ENCODE measurements around the gene LCOR. TPM values are rescaled to one million over a fixed set of nuclear protein-coding genes. Genes with fewer than 3 reads are reported as not detected.

LCOR gene
- total and polyA plus RNA-seq, 9 of the 15 experiments (the other 6 are each of a cell fraction or from before 2014, with no cell fraction given) = 3.6 to 25.2 (median 14.4) TPM

DNA sequence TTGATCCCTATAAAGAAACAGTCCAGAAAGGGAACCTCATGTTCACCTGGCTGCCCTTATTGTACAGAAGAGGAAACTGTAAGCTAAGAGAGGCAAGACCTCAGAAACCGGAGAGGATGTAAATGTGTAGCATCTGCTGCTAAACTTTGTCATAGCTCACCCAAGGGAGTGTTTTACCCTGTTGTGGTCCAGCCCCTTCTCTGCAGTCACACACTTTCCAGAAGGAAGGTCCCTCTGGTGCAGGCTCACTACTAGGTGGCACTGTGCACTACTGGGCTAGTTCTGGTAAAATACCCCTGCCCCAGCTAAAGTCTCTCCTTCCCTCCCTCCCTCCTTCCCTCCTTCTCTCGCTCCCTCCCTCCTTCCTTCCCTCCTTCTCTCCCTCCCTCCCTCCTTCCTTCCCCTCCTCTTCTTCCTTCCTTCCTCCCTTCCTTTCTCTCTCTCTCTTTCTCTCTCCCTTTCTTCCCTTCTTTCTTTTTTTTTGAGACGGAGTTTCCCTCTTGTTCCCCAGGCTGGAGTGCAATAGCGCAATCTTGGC is 42.5 kb upstream of the LCOR start (continued):
- TF ChIP-seq CTCF (IDR thresholded peaks at IDR 0.05 in 2 of 3, conservative IDR thresholded peaks at IDR 0.05 in 1 of 3; ENCODE audit: insufficient read depth in 2 of 3, low read depth in 1 of 3, low read length in 3 of 3) (peak; percentile 77 to 85 (median 83)), SMARCA5 (IDR thresholded peaks at IDR 0.05) (0 out of 2 replicates have a peak, but pooled peaks have one; percentile 62), CEBPG (CRISPR knock-in tag; IDR thresholded peaks at IDR 0.05) (no peak), CEBPG (tag; conservative IDR thresholded peaks at IDR 0.05 in 1 of 2, IDR thresholded peaks at IDR 0.05 in 1 of 2) (no peak), NKRF (IDR thresholded peaks at IDR 0.05; ENCODE audit: borderline replicate concordance) (0 out of 2 replicates have a peak, but pooled peaks have one; percentile 44), MTA1 (IDR thresholded peaks at IDR 0.05; ENCODE audit: borderline replicate concordance) (peak; percentile 86), SMC3 (conservative IDR thresholded peaks at IDR 0.05; ENCODE audit: insufficient read depth, low read depth, low read length) (peak; percentile 54), SMARCA4 (IDR thresholded peaks at IDR 0.05) (0 out of 2 replicates have a peak, but pooled peaks have one; percentile 20), MYC (IDR thresholded peaks at IDR 0.05; ENCODE audit: low read depth, low read length) (0 out of 2 replicates have a peak, but pooled peaks have one; percentile 22), MYC (CRISPR knock-in tag; IDR thresholded peaks at IDR 0.05; ENCODE audit: borderline replicate concordance, low read depth) (no peak), VEZF1 (CRISPR knock-in tag; IDR thresholded peaks at IDR 0.05) (peak; percentile 28; the same call in 1 of the 2 replicates), HDAC1 (IDR thresholded peaks at IDR 0.05) (peak in 1 of 2 experiments; percentile 47; a peak in 1 of 4 replicates), ARID2 (IDR thresholded peaks at IDR 0.05) (peak; percentile 65), DEAF1 (CRISPR knock-in tag; IDR thresholded peaks at IDR 0.05) (0 out of 2 replicates have a peak, but pooled peaks have one; percentile 21), ARNT (IDR thresholded peaks at IDR 0.05) (0 out of 4 replicates have a peak, but pooled peaks of 1 of the 2 experiments have one; percentile 24), MAFG (tag; conservative IDR thresholded peaks at IDR 0.05) (no peak), CBX8 (IDR thresholded peaks at IDR 0.05; ENCODE audit: borderline replicate concordance, extremely low read depth, low read depth, low read length, poor library complexity, severe bottlenecking) (no peak), NFATC3 (IDR thresholded peaks at IDR 0.05) (0 out of 2 replicates have a peak, but pooled peaks have one; percentile 36)
- TF ChIP-seq, protein P1, sequence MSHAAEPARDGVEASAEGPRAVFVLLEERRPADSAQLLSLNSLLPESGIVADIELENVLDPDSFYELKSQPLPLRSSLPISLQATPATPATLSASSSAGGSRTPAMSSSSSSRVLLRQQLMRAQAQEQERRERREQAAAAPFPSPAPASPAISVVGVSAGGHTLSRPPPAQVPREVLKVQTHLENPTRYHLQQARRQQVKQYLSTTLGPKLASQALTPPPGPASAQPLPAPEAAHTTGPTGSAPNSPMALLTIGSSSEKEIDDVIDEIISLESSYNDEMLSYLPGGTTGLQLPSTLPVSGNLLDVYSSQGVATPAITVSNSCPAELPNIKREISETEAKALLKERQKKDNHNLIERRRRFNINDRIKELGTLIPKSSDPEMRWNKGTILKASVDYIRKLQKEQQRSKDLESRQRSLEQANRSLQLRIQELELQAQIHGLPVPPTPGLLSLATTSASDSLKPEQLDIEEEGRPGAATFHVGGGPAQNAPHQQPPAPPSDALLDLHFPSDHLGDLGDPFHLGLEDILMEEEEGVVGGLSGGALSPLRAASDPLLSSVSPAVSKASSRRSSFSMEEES (CRISPR knock-in tag; IDR thresholded peaks at IDR 0.05) = no peak
